OCI-LY1 (cell line): ENCODE data around the gene PIH1D1.

Experiments
- H2AFZ ChIP-seq: fragments of 200-600 bp; sonication (generic), shearing (Covaris generic); 2 replicates; pipeline ENCODE4 v1.6.0; 2014; ENCODE audit warnings: antibody characterized with exemption, mild to moderate bottlenecking, low read length
- H3F3A ChIP-seq: fragments of 200-600 bp; sonication (generic), shearing (Covaris generic); 2 replicates; pipeline ENCODE4 v1.6.0; 2014; ENCODE audit warnings: mild to moderate bottlenecking, antibody characterized with exemption, low read length, moderate library complexity; ENCODE audit not compliant: insufficient read depth
- H3K27ac ChIP-seq: fragments of 200-600 bp; sonication (generic); 2 replicates; pipeline ENCODE4 v1.5.1; 2014; ENCODE audit warnings: low read length, mixed run types, mild to moderate bottlenecking, low read depth; ENCODE audit not compliant: poor library complexity, severe bottlenecking
- H3K27me3 ChIP-seq: fragments of 200-600 bp; sonication (generic); 2 replicates; pipeline ENCODE4 v1.6.0; 2014; ENCODE audit warnings: antibody characterized with exemption, mild to moderate bottlenecking, low read length, moderate library complexity; ENCODE audit not compliant: insufficient read depth
- H3K36me3 ChIP-seq: fragments of 200-600 bp; sonication (generic); 2 replicates; pipeline ENCODE4 v1.6.1; 2014; ENCODE audit warnings: mild to moderate bottlenecking, antibody characterized with exemption, low read length, moderate library complexity, mixed read lengths; ENCODE audit not compliant: insufficient read depth
- H3K4me1 ChIP-seq: fragments of 200-600 bp; sonication (generic); 2 replicates; pipeline ENCODE4 v1.5.1; 2014; ENCODE audit warnings: mild to moderate bottlenecking, low read length, moderate library complexity; ENCODE audit not compliant: insufficient read depth, severe bottlenecking
- H3K4me2 ChIP-seq: fragments of 200-600 bp; sonication (generic), shearing (Covaris generic); 2 replicates; pipeline ENCODE4 v1.6.1; 2014; ENCODE audit warnings: low read length
- H3K4me3 ChIP-seq: fragments of 200-600 bp; sonication (generic); 2 replicates; pipeline ENCODE4 v1.5.1; 2014; ENCODE audit warnings: low read length, low read depth, mild to moderate bottlenecking, mixed read lengths; ENCODE audit not compliant: poor library complexity, severe bottlenecking
- H3K79me2 ChIP-seq: fragments of 200-600 bp; shearing (Covaris generic); 2 replicates; pipeline ENCODE4 v1.6.1; 2016; ENCODE audit warnings: mixed run types, low read length, mixed read lengths; ENCODE audit not compliant: insufficient read depth
- H3K9ac ChIP-seq: fragments of 200-600 bp; sonication (generic), shearing (Covaris generic); 2 replicates; pipeline ENCODE4 v1.6.1; 2014; ENCODE audit warnings: mild to moderate bottlenecking, low read length, mixed read lengths
- H3K9me2 ChIP-seq: fragments of 200-600 bp; sonication (generic), shearing (Covaris generic); 2 replicates; pipeline ENCODE4 v1.6.1; 2014; ENCODE audit warnings: low read depth, mild to moderate bottlenecking, low read length, mixed read lengths
- H3K9me3 ChIP-seq: fragments of 200-600 bp; shearing (Covaris generic); 2 replicates; pipeline ENCODE4 v1.6.1; 2014; ENCODE audit warnings: low read length, mixed read lengths
- H4K20me1 ChIP-seq: fragments of 200-600 bp; sonication (generic), shearing (Covaris generic); 2 replicates; pipeline ENCODE4 v1.6.0; 2016; ENCODE audit warnings: mild to moderate bottlenecking, low read length; ENCODE audit not compliant: insufficient read depth
- CTCF ChIP-seq: fragments of 200-600 bp; sonication (generic), shearing (Covaris generic); IDR thresholded peaks from 2 replicates; pipeline ENCODE4 v1.5.1; 2017; ENCODE audit warnings: mild to moderate bottlenecking, antibody characterized with exemption, low read length, moderate library complexity, mixed read lengths
- EZH2 ChIP-seq: fragments of 200-600 bp; sonication (generic), shearing (Covaris generic); IDR thresholded peaks from 2 replicates; pipeline ENCODE4 v1.8.0; 2017; ENCODE audit warnings: borderline replicate concordance, mixed run types, mild to moderate bottlenecking, antibody characterized with exemption, low read length, moderate library complexity, mixed read lengths

PIH1D1 gene

GRCh38 chr19:49469828-49470614, 18.4 kb upstream of the PIH1D1 start:
- H3K4me3 ChIP-seq = no peak overlapping the region
- no peak overlapping the region for H2AFZ ChIP-seq
- H3F3A ChIP-seq = no peaks in the 10 kb centered on the region
- peaks cover 4% of the 10 kb centered on the region for H3K36me3 ChIP-seq
- no peak overlapping the region for H3K9ac ChIP-seq
- H3K9me3 ChIP-seq = no peaks in the 10 kb centered on the region
- no peak overlapping the region for H3K4me2 ChIP-seq
- no peak for TF ChIP-seq EZH2
- TF ChIP-seq CTCF = peak; percentile 78
- no peaks in the 10 kb centered on the region for H3K27me3 ChIP-seq
- no peaks in the 10 kb centered on the region for H3K79me2 ChIP-seq
- no peaks in the 10 kb centered on the region for H3K9me2 ChIP-seq
- H4K20me1 ChIP-seq = no peaks in the 10 kb centered on the region
- H3K4me1 ChIP-seq = peaks cover 38% of the 10 kb centered on the region
- H3K27ac ChIP-seq = peak overlapping the region; percentile 21

- Histone ChIP-seq H3K9me3 (no peaks in the 10 kb centered on the region), H3K27ac (peak overlapping the region; percentile 57), H3K4me3 (no peak overlapping the region), H3K79me2 (no peaks in the 10 kb centered on the region), H3F3A (no peaks in the 10 kb centered on the region), H3K36me3 (peaks cover 4% of the 10 kb centered on the region), H3K4me1 (peaks cover 31% of the 10 kb centered on the region), H4K20me1 (no peaks in the 10 kb centered on the region), H3K4me2 (no peak overlapping the region), H2AFZ (no peak overlapping the region), H3K27me3 (no peaks in the 10 kb centered on the region), H3K9me2 (no peaks in the 10 kb centered on the region), H3K9ac (no peak overlapping the region)
- no peak for TF ChIP-seq EZH2
- no peak for TF ChIP-seq CTCF
These were observed 17.3 kb upstream of the PIH1D1 start for GRCh38 chr19:49468746-49469447.

GRCh38 chr19:49468199-49468598, 16.6 kb upstream of the PIH1D1 start:
- no peaks in the 10 kb centered on the region for H4K20me1 ChIP-seq
- H3F3A ChIP-seq = no peaks in the 10 kb centered on the region
- H3K79me2 ChIP-seq = no peaks in the 10 kb centered on the region
- H3K4me1 ChIP-seq = peaks cover 24% of the 10 kb centered on the region
- no peaks in the 10 kb centered on the region for H3K9me3 ChIP-seq
- H3K4me2 ChIP-seq = no peak overlapping the region
- no peak overlapping the region for H3K4me3 ChIP-seq
- no peaks in the 10 kb centered on the region for H3K27me3 ChIP-seq
- H3K9me2 ChIP-seq = no peaks in the 10 kb centered on the region
- no peak overlapping the region for H2AFZ ChIP-seq
- peaks cover 4% of the 10 kb centered on the region for H3K36me3 ChIP-seq
- no peak overlapping the region for H3K27ac ChIP-seq
- no peak for TF ChIP-seq CTCF
- no peak for TF ChIP-seq EZH2
- no peak overlapping the region for H3K9ac ChIP-seq
